OCI-LY7 (cell line): ENCODE measurements around the gene METTL22. TPM values are rescaled to one million over a fixed set of nuclear protein-coding genes. Genes with fewer than 3 reads are reported as not detected.

Experiments used
- BruUV-seq: library from RNA; stranded (reverse); fragments of 400-500 nt; replicated peaks from 2 replicates; lab custom pipeline; 2021; lab: Mats Ljungman, UMichigan
- CTCF ChIA-PET: fragments of 300-600 bp; sonication (Branson Sonifier 250); formaldehyde crosslinking; loops from one replicate; lab custom pipeline; 2022; ENCODE audit warnings: antibody characterized with exemption; ENCODE audit not compliant: unreplicated experiment; lab: Charles Lee
- POLR2A ChIA-PET: fragments of 300-600 bp; sonication (Branson Sonifier 250); formaldehyde crosslinking; loops from one replicate; lab custom pipeline; 2022; ENCODE audit warnings: antibody characterized with exemption; lab: Charles Lee
- DNase-seq: peaks from one replicate; pipeline ENCODE4 v3.0.0-alpha.2; 2015; ENCODE audit warnings: low spot score
- H2AFZ ChIP-seq: fragments of 200-600 bp; sonication (generic), shearing (Covaris generic); 2 replicates; pipeline ENCODE4 v1.6.1; 2014; ENCODE audit warnings: mild to moderate bottlenecking, antibody characterized with exemption, low read length, moderate library complexity
- H3K27ac ChIP-seq: fragments of 200-600 bp; sonication (generic); 2 replicates; pipeline ENCODE4 v1.5.1; 2014; ENCODE audit warnings: mixed run types, low read depth, mild to moderate bottlenecking, moderate library complexity, low read length, inconsistent platforms; ENCODE audit not compliant: poor library complexity, severe bottlenecking
- H3K36me3 ChIP-seq: fragments of 200-600 bp; sonication (generic); 2 replicates; pipeline ENCODE4 v1.6.1; 2014; ENCODE audit warnings: mild to moderate bottlenecking, antibody characterized with exemption, low read length, moderate library complexity, mixed read lengths; ENCODE audit not compliant: insufficient read depth
- H3K4me1 ChIP-seq: fragments of 200-600 bp; sonication (generic); 2 replicates; pipeline ENCODE4 v1.5.1; 2014; ENCODE audit warnings: mild to moderate bottlenecking, low read length; ENCODE audit not compliant: insufficient read depth, poor library complexity, severe bottlenecking
- H3K4me2 ChIP-seq: fragments of 200-600 bp; sonication (generic); 2 replicates; pipeline ENCODE4 v1.6.1; 2014; ENCODE audit warnings: mild to moderate bottlenecking, low read length
- H3K4me3 ChIP-seq: fragments of 200-600 bp; sonication (generic); 2 replicates; pipeline ENCODE4 v1.5.1; 2014; ENCODE audit warnings: mild to moderate bottlenecking, low read depth, low read length; ENCODE audit not compliant: poor library complexity, severe bottlenecking
- H3K79me2 ChIP-seq: fragments of 200-600 bp; sonication (generic); 2 replicates; pipeline ENCODE4 v1.6.1; 2016; ENCODE audit warnings: low read depth, mild to moderate bottlenecking, low read length, moderate library complexity, mixed read lengths; ENCODE audit not compliant: insufficient read depth
- H3K9me2 ChIP-seq: fragments of 200-600 bp; sonication (generic); 2 replicates; pipeline ENCODE4 v1.6.1; 2016; ENCODE audit warnings: mild to moderate bottlenecking, low read length, mixed read lengths; ENCODE audit not compliant: insufficient read depth
- H3K9me3 ChIP-seq: fragments of 200-600 bp; sonication (generic); 2 replicates; pipeline ENCODE4 v1.6.1; 2014; ENCODE audit warnings: mild to moderate bottlenecking, mixed run types, low read length, mixed read lengths
- H4K20me1 ChIP-seq: fragments of 200-600 bp; sonication (generic); 2 replicates; pipeline ENCODE4 v1.6.1; 2014; ENCODE audit warnings: mild to moderate bottlenecking, antibody characterized with exemption, low read length, moderate library complexity, mixed read lengths; ENCODE audit not compliant: insufficient read depth
- CTCF ChIP-seq: fragments of 200-600 bp; sonication (generic); conservative IDR thresholded peaks from 2 replicates; pipeline ENCODE4 v1.5.1; 2014; ENCODE audit warnings: mild to moderate bottlenecking, antibody characterized with exemption, low read length, moderate library complexity, mixed read lengths
- EZH2phosphoT487 ChIP-seq: fragments of 200-600 bp; sonication (generic); IDR thresholded peaks from 2 replicates; pipeline ENCODE4 v1.6.1; 2018; ENCODE audit warnings: low read depth, borderline replicate concordance, mild to moderate bottlenecking, mixed run types, antibody characterized with exemption, low read length, moderate library complexity, mixed read lengths
- intact Hi-C: fragments of 100-400 bp; cut with micrococcal nuclease; formaldehyde crosslinking; loops from one replicate; pipeline ENCODE4 v1.10.0; 2022; ENCODE audit not compliant: unreplicated experiment
- small RNA-seq: library from RNA; depleted of rRNA; stranded (forward); fragments of <200 nt; gene quantifications from one replicate; pipeline ENCODE3, GENCODE V24; 2014
- total RNA-seq, 2 experiments: library from RNA; depleted of rRNA in 1 of 2; stranded (reverse); fragments of >200 nt in 1 of 2; shearing (Covaris generic) in 1 of 2; gene quantifications; 2 replicates each; pipeline ENCODE4 v1.2.3, GENCODE V29; 2014 to 2022

Gene METTL22
- total RNA-seq, 2 experiments from 2014 or later, result 22.4 to 55.0 TPM

GRCh38 chr16:8697965-8698364 lies 76.5 kb downstream of the METTL22 start:
- intact Hi-C loops, result no loop called here
- ChIA-PET POLR2A (no interaction called here), CTCF (no interaction called here)
- Histone ChIP-seq H3K4me2 (no peak overlapping the region), H4K20me1 (no peaks in the 10 kb centered on the region), H3K4me3 (no peak overlapping the region), H3K36me3 (no peaks in the 10 kb centered on the region), H3K9me2 (no peaks in the 10 kb centered on the region), H3K4me1 (no peaks in the 10 kb centered on the region), H2AFZ (no peak overlapping the region), H3K9me3 (no peaks in the 10 kb centered on the region), H3K27ac (no peak overlapping the region), H3K79me2 (no peaks in the 10 kb centered on the region)
- no peak for TF ChIP-seq CTCF
- TF ChIP-seq EZH2phosphoT487, result no peak
- no peak for DNase-seq
- BruUV-seq, result no TSS peak

Small RNA genes within 50 kb of the gene (small RNA-seq; reads per million reads assigned to genes)
- not detected for gene RN7SL743P

Other genes with a start within 250 kb of the METTL22 start
- gene TMEM114, start 31.2 kb upstream of the METTL22 start, total RNA-seq (2014; rRNA removed; shearing (Covaris generic)), result not detected in 2 replicates
- not detected in 2 replicates for gene TMEM114, start 31.2 kb upstream of the METTL22 start, total RNA-seq (2022)
- gene ABAT, start 52.9 kb downstream of the METTL22 start, total RNA-seq (2014; rRNA removed; shearing (Covaris generic)), result 2.0 and 6.2 TPM in 2 replicates
- 4.1 and 6.7 TPM in 2 replicates for gene ABAT, start 52.9 kb downstream of the METTL22 start, total RNA-seq (2022)
- gene TMEM186, start 175.9 kb downstream of the METTL22 start, total RNA-seq (2014; rRNA removed; shearing (Covaris generic)), result 8.5 and 11.7 TPM in 2 replicates
- gene TMEM186, start 175.9 kb downstream of the METTL22 start, total RNA-seq (2022), result 16.5 and 18.1 TPM in 2 replicates
- 39.1 and 41.1 TPM in 2 replicates for gene PMM2, start 176.1 kb downstream of the METTL22 start, total RNA-seq (2014; rRNA removed; shearing (Covaris generic))
- gene PMM2, start 176.1 kb downstream of the METTL22 start, total RNA-seq (2022), result 44.5 and 53.9 TPM in 2 replicates
- gene CARHSP1, start 247.3 kb downstream of the METTL22 start, total RNA-seq (2014; rRNA removed; shearing (Covaris generic)), result 236 and 241 TPM in 2 replicates
- 156 and 173 TPM in 2 replicates for gene CARHSP1, start 247.3 kb downstream of the METTL22 start, total RNA-seq (2022)